Embryonic facial prominence (tissue), 1 donor: ENCODE results near the gene ZPR1.
"Not testable (repeated sequence)": the region's sequence is repeated elsewhere in the genome, so short reads cannot be mapped to it uniquely, and the experiment has no call there.

Experiments
- DNase-seq: peaks from one replicate; pipeline ENCODE4 v3.0.0-alpha.2; 2016; ENCODE audit errors: extremely low spot score

ZPR1 gene

DNA sequence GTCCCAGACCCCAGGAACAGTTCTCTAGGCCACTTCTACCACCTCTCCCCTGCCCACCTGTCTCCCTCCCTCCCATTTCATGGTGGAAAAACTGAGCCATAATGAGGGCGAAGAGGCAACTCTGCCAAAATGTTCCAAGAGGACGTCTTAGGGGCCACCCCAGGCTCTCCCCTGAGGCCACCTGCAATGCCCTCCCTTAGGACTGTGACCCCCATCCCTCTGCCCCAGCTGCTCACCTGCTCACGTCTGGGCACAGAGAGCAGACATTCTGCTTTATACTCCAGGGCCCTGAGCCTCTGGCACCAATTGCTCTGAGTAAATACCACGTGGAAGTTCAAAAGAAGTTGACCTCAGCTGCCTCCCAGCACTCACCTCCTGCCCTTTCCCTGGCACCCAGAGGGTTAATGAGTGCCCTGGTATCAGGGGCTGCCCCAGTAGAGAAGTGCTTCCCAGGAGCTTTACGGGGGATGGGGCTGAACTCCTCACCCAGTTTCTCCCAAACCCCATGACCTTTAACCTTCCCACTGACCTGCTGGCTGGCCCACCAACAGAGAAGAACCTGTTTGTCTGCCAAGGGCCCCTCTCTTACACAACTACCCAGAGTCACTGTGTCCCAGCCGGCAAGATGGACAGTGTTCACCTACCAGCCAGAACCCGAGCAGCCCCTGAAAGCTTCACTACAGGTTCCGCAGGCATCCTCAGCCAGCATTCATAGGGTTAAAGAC is 4.5 kb upstream of the ZPR1 start:
- DNase-seq, result no peak

- DNase-seq, result no peak
These were observed 4.0 kb upstream of the ZPR1 start, which contains the start of gene APOA5 for GRCh38 chr11:116791813-116792143. Gene APOA5, minus strand, starts transcription at chr11:116791879. Its CDS starts 19 bp downstream, at chr11:116791860.

GRCh38 chr11:116791002-116791812 is 3.4 kb upstream of the ZPR1 start:
- DNase-seq, result no peak

DNA sequence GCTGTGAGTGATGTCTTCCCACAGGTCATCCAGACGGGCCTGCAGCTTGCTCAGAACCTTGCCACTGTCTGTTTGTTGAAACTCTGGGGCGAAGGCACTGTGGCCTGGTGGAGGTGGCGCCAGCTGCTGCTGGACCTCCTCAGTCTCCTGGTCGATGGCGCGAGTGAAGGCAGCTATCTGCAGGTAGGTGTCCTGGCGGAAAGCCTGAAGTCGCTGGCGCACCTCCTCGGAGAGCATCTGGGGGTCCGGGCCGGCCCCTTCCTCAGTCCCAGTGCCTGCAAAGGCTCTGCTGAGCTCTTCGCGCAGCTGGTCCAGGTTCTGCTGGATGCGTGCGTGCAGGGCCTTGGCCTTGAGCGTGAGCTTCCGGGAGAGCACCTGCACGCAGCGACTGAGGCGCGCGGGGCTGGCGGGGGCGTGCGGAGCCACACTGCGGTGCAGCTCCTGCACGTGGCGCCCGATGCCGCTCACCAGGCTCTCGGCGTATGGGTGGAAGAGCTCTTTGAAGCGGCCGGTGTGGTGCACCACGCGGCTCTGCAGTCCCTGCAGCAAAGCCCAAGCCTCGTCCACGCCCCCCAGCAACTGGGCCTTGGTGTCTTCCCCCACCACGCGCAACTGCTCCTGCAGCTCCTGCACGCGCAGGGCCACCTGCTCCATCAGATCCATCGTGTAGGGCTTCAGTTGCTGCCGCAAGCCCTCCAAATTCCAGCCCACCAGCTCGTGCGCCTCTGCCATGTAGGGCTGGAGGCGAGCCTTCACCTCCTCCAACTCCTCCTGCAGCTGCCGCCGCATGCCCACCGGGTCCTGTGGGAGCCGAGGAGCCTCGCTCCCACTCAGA is 2.6 kb upstream of the ZPR1 start:
- DNase-seq, result no peak

DNA sequence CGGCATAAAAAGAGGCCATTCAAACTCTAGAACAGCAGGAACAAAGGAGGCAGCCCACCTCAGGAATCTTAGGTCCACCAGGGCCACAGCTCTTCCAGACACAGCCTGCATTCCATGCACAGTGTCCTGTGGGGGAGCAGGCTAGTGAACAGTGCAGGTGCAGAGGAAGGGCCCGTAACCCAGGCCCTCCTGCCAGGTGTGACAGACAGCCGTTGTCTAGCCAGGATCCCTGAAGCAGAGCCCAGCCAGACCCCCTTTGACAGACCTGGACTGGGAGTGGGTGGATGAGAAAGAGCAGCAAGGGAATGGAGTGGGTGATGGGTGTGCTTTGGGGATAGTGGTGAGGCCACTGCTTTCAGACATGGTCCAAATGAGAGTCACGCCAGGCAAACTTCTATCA is 1.2 kb upstream of the ZPR1 start:
- no peak for DNase-seq

GRCh38 chr11:116788534-116788933 is 711 bp upstream of the ZPR1 start:
- no peak for DNase-seq

DNA sequence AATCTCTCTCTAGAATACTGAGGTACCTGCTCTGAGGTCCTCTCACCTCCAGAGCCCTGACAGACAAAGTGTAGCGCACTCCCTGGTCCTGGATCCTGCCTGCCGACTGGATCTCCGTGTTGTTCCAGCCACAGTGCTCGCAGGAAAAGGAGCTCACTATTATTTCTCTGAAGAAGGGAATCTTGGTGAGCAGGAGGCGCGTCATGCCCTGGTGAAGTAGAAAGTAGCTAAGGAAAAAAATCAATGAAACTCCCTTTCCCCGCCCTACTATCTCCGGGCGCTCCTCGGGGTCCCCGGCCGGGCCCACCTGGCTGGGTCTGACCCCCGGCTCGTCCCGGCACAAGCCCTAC is 412 bp downstream of the ZPR1 start:
- no peak for DNase-seq

- no peak for DNase-seq
These were observed 857 bp downstream of the ZPR1 start for GRCh38 chr11:116786966-116787365.

DNA sequence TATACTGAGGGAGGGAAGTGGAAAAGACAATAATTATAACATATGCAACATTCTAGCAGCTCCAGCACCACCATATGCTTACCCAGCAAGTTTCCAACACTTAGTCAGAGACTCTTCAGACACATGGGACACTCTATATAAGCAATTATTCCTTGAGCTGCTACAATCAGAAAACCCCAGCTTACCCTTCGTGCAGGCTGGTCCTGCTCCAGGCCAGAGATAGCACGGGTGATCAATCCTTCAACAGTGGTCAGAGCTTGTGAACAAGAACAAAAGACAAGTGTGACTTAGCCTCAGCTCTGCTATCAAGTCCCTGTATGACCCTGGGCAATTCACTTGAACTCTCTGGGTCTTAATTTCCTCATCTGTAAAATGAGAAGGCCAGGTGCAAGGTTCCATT is 1.5 kb downstream of the ZPR1 start:
- DNase-seq, result no peak

DNA sequence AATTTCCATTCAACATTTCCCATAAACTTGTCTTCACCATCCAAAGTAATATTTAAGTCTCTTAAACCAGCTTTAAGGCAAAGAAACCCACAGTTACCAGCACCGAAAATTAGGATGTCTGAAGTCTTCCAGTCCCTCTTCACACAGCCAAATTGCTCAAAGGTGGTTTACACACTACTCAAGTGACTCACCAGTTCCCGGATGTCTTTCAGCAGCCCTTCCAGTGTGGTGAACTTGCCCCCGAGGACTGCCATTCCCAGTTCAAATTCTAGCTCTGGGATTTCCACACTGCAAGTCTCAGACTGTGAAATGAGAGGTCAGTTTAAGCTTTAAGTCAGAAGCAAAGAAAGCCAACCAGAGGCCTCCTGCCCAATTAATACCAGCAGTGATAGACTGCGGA is 5.1 kb downstream of the ZPR1 start:
- DNase-seq, result no peak

DNA sequence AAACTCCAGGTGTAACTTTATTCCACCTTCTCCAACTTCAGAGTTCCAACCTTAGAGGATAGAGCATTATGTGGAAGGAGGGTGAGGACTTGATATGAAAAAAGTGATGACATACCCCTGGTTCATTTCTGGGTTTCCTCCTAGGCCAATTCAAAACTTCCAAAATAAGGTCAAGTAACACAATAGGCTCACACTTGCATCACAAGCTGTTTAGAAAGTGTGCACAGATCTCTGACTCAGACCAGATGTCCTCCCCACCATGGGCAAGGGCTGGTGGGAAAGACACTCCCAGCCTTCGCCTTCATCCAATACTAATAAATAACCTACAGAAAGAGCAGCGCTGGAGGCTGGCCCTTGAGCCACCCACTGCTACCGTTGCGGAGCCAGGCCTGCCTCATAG is 9.3 kb downstream of the ZPR1 start:
- no peak for DNase-seq

- DNase-seq, result no peak
These were observed 10.8 kb downstream of the ZPR1 start for GRCh38 chr11:116777056-116777455.

DNA sequence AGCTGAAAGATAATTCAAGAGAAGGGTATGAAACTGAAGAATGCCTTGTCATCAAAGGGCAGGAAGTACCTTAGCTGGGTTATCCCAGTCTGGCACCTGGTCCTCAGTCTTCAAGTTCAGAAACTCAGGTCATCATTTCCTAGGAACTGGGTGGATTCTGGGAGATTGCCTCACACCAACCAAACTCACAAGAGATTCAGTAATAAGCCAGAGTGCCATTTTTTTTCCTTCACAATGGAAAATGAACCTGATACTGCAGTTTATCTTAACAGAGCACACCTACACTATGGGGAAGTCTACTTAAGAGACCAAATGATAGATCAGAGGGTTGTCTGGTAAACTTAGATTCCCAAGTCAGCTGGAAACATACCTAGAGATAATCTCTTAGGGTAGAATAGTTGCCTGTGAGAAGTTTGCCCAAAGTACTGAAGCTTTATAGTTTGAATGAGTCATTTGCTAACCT is 11.3 kb downstream of the ZPR1 start:
- no peak for DNase-seq

- DNase-seq, result no peak
These were observed 11.8 kb downstream of the ZPR1 start for GRCh38 chr11:116775975-116776374.

- no peak for DNase-seq
These were observed 13.2 kb downstream of the ZPR1 start for GRCh38 chr11:116774661-116775060.

- no peak for DNase-seq
These were observed 14.4 kb downstream of the ZPR1 start for GRCh38 chr11:116773203-116774097.

- peak; percentile 66 for DNase-seq
These were observed 15.2 kb downstream of the ZPR1 start, which contains the start of gene BUD13 for GRCh38 chr11:116772443-116773202. Gene BUD13, minus strand, starts transcription at chr11:116772987. Its CDS starts 23 bp downstream, at chr11:116772964.

DNA sequence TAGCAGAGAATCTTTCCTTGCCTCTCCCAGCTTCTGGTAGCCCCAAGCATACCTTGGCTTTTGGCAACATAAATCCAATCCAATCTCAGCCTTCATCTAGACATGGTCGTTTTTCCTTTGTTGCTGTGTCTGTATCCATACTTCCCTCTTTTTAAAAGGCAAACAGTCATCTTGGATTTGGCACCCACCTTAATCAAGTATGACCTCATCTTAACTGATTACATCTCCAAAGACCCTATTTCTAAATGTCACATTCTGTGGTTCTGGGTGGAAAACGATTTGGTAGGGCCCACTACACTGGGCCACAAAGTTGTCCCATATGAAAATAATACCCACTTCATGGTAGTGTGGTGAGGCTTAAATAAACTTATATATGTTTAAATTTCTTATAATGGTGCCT is 15.9 kb downstream of the ZPR1 start:
- DNase-seq, result no peak

DNA sequence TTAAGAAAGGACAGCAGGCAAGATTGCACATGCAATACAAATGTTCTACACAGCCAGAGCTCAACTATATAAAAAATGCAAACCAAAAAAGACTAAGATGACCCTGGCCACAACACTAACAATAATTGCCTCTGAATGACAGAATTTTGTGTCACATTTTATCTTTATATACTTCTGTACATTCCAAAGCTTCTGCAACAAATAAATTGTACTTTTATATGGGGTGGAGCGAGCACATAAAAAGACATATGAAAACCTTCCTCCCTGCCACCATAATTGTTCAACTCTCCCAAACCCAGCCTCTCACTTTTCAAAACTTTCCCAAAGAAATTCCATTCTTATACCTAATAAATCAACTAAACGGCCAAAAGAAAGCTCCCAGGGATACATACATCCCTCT is 25.7 kb downstream of the ZPR1 start:
- no peak for DNase-seq

GRCh38 chr11:116756044-116756443 is 31.8 kb downstream of the ZPR1 start:
- DNase-seq, result not testable (repeated sequence)
